ENCODE results near the gene C1QTNF12.

Gene C1QTNF12

GRCh38 chr1:1286313-1287261, 40.1 kb upstream of the C1QTNF12 start:
- in situ Hi-C loops (cut with MboI; ENCODE audit: low pct_unique_long_range_greater_than_20kb, low sequenced_read_pairs, unreplicated experiment), result no loop called here
- no peak for TF ChIP-seq CTCF (IDR thresholded peaks at IDR 0.05; ENCODE audit: extremely low read depth, insufficient read depth, missing control alignments)
- no peak for DNase-seq (ENCODE audit: low spot score)

GRCh38 chr1:1285611-1286311, 39.2 kb upstream of the C1QTNF12 start:
- in situ Hi-C loops (cut with MboI; ENCODE audit: low pct_unique_long_range_greater_than_20kb, low sequenced_read_pairs, unreplicated experiment), result no loop called here
- TF ChIP-seq CTCF (IDR thresholded peaks at IDR 0.05; ENCODE audit: extremely low read depth, insufficient read depth, missing control alignments), result no peak
- DNase-seq (ENCODE audit: low spot score), result no peak

DNA sequence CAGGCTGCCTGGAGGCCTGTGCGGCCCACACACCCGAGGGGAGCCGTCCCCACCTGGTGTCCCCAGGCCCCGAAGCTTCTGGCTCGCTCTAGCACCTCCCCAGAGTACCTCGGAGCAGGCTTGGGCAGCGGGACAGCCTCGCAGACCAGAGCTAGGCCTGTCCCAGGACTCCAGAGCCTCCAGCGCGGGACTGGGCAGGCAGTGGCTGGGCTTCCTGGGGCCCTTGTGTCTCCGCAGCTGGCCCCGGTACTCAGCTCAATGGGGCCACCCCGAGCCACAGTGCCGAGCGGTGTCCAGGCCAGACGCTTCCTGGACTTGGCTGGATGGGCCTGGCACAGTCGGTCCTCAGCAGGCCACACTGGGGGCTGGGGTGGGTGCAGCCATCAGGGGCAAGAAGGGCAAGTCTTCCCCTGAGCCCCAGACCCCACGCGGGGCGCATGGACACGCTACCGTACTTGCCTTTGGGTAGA, 38.6 kb upstream of the C1QTNF12 start:
- in situ Hi-C loops (cut with MboI; ENCODE audit: low pct_unique_long_range_greater_than_20kb, low sequenced_read_pairs, unreplicated experiment), result no loop called here
- DNase-seq (ENCODE audit: low spot score), result no peak

DNA sequence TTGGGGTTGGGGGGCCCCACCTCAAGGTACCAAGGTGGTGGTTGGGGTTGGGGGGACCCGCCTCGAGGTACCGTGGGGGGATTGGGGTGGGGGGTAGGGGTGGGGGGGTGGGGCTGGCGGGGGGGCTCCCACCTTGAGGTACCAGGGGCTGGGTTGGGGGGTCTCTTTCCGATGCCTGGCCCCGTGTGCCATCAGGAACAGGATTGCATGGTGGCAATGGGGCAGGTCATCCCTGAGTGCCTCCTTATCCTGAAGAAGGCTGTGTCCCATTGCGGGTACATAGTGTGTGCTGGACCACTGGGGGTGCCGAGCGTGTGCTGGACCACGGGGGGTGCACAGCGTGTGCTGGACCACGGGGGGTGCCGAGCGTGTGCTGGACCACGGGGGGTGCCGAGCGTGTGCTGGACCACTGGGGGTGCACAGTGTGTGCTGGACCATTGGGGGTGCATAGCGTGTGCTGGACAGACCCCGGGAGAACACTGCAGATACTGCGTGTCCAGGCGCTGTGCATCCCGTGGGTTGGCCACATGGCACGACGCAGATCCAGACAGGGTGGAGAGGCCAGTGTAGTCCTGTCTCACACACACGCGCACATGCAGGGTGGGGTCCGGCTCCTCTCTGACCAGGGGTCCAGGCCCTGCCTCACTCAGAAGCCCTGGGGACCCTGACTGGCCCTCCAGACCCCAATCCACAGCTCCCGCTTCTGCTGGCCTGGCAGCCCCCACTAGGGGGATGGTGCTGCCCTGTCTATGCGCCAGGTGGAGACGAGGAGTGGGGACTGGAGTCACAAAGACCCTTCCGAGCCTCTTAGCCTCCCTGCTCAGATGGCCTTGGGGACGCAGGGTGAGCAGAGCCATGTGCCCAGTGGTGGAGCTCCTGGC, 37.9 kb upstream of the C1QTNF12 start:
- no peak for DNase-seq (ENCODE audit: low spot score)
- in situ Hi-C loops (cut with MboI; ENCODE audit: low pct_unique_long_range_greater_than_20kb, low sequenced_read_pairs, unreplicated experiment), result no loop called here
- TF ChIP-seq CTCF (IDR thresholded peaks at IDR 0.05; ENCODE audit: extremely low read depth, insufficient read depth, missing control alignments), result no peak

More for the DNA sequence above, 38.6 kb upstream of the C1QTNF12 start:
- no peak for TF ChIP-seq CTCF (IDR thresholded peaks at IDR 0.05; ENCODE audit: extremely low read depth, insufficient read depth, missing control alignments)

DNA sequence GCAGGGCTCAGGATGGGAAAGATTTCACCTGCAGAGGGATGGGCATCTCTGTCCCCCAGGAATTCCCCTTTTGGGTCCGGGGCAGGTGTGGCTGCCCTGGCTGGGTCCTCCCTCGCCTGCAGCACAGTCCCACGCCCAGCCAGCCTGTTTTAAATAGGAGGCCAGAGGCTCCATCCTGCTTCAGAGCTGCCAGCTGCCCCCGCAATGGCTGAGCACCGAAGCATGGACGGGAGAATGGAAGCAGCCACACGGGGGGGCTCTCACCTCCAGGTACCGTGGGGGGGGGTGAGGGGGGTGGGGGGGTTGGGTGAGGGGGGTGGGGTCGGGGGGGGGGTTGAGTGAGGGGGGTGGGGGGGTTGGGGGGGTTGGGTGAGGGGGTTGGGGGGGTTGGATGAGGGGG, 37.3 kb upstream of the C1QTNF12 start:
- in situ Hi-C loops (cut with MboI; ENCODE audit: low pct_unique_long_range_greater_than_20kb, low sequenced_read_pairs, unreplicated experiment), result no loop called here
- DNase-seq (ENCODE audit: low spot score), result peak; percentile 89

More for the DNA sequence above, 37.3 kb upstream of the C1QTNF12 start:
- peak; percentile 32 for TF ChIP-seq CTCF (IDR thresholded peaks at IDR 0.05; ENCODE audit: extremely low read depth, insufficient read depth, missing control alignments)

Data from GM13977 (cell line).